ENCODE measurements around the gene ART4.

Gene ART4

GRCh38 chr12:14880890-14881453, 37.6 kb upstream of the ART4 start:
- TF ChIP-seq CTCF (IDR thresholded peaks at IDR 0.05; ENCODE audit: low read depth, low read length): no peak
- H3K4me3 ChIP-seq (ENCODE audit: low read depth, low read length): no peak overlapping the region

GRCh38 chr12:14879222-14879933, 36.1 kb upstream of the ART4 start:
- no peak overlapping the region for H3K4me3 ChIP-seq (ENCODE audit: low read depth, low read length)
- TF ChIP-seq CTCF (IDR thresholded peaks at IDR 0.05; ENCODE audit: low read depth, low read length): no peak

- TF ChIP-seq CTCF (IDR thresholded peaks at IDR 0.05; ENCODE audit: low read depth, low read length): no peak
- H3K4me3 ChIP-seq (ENCODE audit: low read depth, low read length): no peak overlapping the region
Measured at GRCh38 chr12:14878488-14878887, 35.2 kb upstream of the ART4 start.

GRCh38 chr12:14876833-14877232, 33.5 kb upstream of the ART4 start:
- no peak overlapping the region for H3K4me3 ChIP-seq (ENCODE audit: low read depth, low read length)
- TF ChIP-seq CTCF (IDR thresholded peaks at IDR 0.05; ENCODE audit: low read depth, low read length): no peak

- no peak overlapping the region for H3K4me3 ChIP-seq (ENCODE audit: low read depth, low read length)
- TF ChIP-seq CTCF (IDR thresholded peaks at IDR 0.05; ENCODE audit: low read depth, low read length): no peak
Measured at GRCh38 chr12:14874882-14875281, 31.6 kb upstream of the ART4 start.

GRCh38 chr12:14873440-14874185, 30.3 kb upstream of the ART4 start:
- no peak for TF ChIP-seq CTCF (IDR thresholded peaks at IDR 0.05; ENCODE audit: low read depth, low read length)
- no peak overlapping the region for H3K4me3 ChIP-seq (ENCODE audit: low read depth, low read length)

- no peak overlapping the region for H3K4me3 ChIP-seq (ENCODE audit: low read depth, low read length)
- TF ChIP-seq CTCF (IDR thresholded peaks at IDR 0.05; ENCODE audit: low read depth, low read length): no peak
Measured at GRCh38 chr12:14871886-14872285, 28.6 kb upstream of the ART4 start.
